Gastrocnemius medialis (tissue), 4 donors: ENCODE results near the gene ABCA13.
"Not testable (repeated sequence)": the region's sequence is repeated elsewhere in the genome, so short reads cannot be mapped to it uniquely, and the experiment has no call there.

Source experiments
- CTCF ChIP-seq, 5 experiments: fragments of 450-650 bp in 3 of 5; fragments of 200-600 bp in 2 of 5; sonication (generic) in 2 of 5; IDR thresholded peaks in 4 of 5; conservative IDR thresholded peaks in 1 of 5; 1 replicate in 4 of 5; 2 replicates in 1 of 5; pipeline ENCODE4 v1.5.1; 2016 to 2019; ENCODE audit warnings: antibody characterized with exemption in 5 of 5, mild to moderate bottlenecking in 3 of 5, moderate library complexity in 3 of 5
- POLR2A ChIP-seq, 2 donors: fragments of 450-650 bp; IDR thresholded peaks; one replicate each; pipeline ENCODE4 v1.6.1; 2017; ENCODE audit warnings: antibody characterized with exemption in 2 of 2, mild to moderate bottlenecking in 2 of 2, moderate library complexity in 2 of 2

- TF ChIP-seq CTCF (IDR thresholded peaks at IDR 0.05 in 4 of 5, conservative IDR thresholded peaks at IDR 0.05 in 1 of 5); POLR2A (IDR thresholded peaks at IDR 0.05): not testable (repeated sequence)
These were observed 29.8 kb downstream of the ABCA13 start for GRCh38 chr7:48200946-48201589.
